ENCODE results near the gene SLF2. TPM values are rescaled to one million over a fixed set of nuclear protein-coding genes. Genes with fewer than 3 reads are reported as not detected.

SLF2 gene
- total RNA-seq, 1 donor from 2014 or later, result 119 TPM

- DNase-seq, result no peak
Measured at GRCh38 chr10:100981178-100981772, 68.5 kb downstream of the SLF2 start.

GRCh38 chr10:100982916-100983830 lies 70.4 kb downstream of the SLF2 start:
- no peak for DNase-seq

DNA sequence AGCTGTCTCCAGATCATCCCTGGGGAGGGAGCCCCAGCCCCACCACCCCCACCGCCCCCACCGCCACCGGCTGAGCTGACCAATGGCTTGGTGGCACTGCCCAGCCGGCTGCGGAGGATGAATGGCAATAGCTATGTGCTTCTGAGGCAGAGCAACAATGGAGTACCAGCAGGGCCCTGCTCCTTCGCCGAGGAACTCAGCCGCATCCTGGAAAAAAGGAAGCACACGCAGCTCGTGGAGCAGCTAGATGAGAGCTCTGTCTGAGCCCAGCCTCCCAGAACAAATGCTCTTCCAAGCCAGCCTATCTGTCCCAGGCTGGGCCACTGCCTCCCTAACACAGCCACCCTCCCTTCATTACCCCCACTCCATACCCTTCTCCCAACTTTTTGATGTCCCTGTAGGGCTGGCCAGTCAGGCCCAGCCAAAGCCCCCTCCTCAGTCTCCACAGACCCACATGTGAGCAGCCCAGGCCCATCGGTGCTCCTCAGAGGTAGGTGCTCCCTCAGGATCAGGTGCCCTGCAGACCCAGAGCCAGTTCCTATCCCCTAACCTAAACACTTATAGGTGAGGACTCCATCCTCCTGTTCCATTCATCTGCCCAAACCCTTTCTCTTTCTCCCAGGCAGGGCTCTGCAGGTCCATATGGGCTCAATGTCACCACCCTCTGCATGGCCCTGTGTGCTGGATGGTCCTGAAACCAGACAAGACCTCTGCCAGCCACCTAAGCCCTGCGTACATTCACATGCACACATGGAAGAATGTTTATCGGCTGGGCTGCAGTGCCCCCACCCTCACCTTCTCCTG lies 71.3 kb downstream of the SLF2 start:
- no peak for DNase-seq

DNA sequence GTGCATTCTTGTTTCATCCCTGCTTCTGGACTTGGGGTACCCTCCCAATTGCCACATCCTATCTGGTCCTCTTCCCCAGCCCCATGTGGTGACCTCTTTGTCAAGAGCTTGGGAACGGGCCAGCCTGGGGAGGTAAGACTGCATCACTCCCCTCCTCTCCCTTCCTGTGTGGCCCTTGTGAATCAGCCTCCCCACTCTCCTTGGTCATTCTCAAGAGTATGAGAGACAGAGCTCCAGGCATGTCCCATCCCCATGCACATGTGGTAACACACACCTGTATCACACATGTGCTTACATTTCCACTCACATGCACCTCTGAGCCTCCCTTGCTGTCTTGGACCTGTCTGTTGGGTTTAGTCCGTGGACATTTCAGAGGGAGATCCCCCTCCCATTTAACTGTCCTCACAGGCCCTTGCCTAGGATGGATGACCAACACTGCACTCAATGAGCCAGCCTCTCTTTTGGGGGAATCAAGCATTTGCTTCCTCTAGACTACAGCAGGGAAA lies 72.0 kb downstream of the SLF2 start:
- no peak for DNase-seq

DNA sequence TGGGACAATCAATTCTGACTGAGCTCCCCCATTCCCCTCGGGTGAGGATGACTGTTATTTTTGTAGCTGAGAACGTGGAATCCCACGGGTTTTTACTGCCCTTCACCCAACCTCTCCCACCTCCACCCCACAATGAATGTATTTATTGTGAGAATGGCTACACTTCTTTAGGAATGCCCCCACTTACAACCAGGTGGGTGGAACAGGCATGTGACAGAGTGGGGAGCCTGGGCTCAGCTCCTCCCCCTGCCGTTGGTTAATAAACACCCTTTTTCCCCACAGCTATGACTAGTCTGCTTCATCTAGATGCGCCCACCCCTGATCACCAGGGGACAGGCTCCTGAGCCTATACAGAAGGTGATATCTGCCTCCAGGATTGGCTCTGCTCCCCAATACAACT lies 72.6 kb downstream of the SLF2 start:
- DNase-seq, result no peak

DNA sequence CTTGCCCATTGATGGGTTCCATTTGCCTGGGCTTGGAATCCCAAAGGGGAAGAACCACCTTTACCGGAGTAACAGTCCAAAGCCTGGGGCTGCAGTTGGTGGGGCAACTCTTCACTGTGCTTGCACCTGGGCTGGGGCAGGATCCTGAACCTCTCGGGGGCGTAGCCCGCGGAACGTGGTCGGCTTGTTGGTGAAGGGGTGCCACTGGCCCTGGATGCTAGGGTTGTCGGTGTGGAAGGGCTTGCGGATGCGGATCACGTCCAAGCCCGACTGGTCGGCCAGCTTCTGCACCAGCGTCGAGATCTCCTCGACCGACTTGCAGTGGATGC lies 73.8 kb downstream of the SLF2 start:
- DNase-seq, result no peak

GRCh38 chr10:100986952-100987684 lies 74.4 kb downstream of the SLF2 start, which contains the start of the genes MRPL43 and TWNK:
MRPL43 (minus strand) TSS chr10:100987497; CDS start chr10:100987443, 54 bp downstream.
TWNK (plus strand) TSS chr10:100987543; CDS start chr10:100988211, 668 bp downstream.
- peak; percentile 93 for DNase-seq

DNA sequence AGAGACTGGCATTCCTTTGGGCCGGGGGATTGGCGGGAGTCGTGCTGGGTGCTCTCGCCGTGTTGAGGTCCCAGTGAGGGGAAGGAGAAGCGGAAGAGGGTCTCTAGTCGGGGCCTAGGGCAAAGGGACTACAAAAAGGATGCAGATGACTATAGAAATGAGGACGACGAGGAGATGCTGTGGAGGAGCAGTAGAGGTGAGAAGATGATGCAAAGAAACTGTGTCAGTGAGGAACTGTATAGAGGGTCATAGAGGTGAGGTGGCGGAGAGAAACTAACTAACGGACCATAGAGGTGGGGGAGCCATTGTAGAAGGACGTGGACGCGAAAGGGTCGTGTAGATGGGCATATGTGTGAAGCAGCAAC lies 74.9 kb downstream of the SLF2 start:
- DNase-seq, result no peak

GRCh38 chr10:100988166-100988565 lies 75.4 kb downstream of the SLF2 start:
- DNase-seq, result no peak

- no peak for DNase-seq
Measured at GRCh38 chr10:100989088-100989487, 76.3 kb downstream of the SLF2 start.

DNA sequence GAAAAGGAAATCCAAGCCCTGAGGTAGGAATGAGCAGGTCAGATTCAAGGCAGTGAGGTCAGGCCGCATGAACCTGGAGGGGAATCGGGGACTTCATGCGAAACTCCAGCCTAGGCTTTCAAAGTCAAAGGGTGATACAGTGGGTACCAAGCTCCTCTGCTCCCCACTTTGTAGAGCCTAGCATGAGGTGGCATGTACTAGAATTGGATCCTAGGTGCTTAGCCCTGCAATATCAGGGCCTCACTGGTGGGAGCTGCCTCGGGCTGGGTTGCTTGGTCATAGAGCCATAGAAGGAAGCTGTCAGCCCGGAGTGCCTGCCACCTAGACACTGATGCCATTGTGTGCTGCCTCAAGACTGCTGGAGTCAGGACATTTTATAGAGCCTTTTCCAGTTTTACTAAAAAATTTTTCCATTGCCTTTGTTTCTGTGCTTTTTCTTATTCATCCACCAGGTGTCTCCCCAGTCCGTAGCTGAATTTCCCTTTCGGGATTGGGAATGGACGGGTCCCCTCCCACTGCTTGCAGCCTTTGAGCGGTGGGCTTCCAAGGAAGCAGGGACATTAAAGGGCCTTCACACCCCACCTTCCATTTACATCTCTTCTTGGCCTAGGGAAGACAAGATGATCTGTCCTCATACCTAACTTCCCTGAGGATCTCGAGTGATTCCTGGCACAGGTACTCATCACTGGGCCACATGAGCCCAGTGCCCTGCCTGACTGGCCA lies 81.4 kb downstream of the SLF2 start:
- peak; percentile 80 for DNase-seq

GRCh38 chr10:100995181-100995580 lies 82.4 kb downstream of the SLF2 start:
- peak; percentile 37 for DNase-seq

GRCh38 chr10:100996678-100997359 lies 84.1 kb downstream of the SLF2 start:
- peak; percentile 49 for DNase-seq

DNA sequence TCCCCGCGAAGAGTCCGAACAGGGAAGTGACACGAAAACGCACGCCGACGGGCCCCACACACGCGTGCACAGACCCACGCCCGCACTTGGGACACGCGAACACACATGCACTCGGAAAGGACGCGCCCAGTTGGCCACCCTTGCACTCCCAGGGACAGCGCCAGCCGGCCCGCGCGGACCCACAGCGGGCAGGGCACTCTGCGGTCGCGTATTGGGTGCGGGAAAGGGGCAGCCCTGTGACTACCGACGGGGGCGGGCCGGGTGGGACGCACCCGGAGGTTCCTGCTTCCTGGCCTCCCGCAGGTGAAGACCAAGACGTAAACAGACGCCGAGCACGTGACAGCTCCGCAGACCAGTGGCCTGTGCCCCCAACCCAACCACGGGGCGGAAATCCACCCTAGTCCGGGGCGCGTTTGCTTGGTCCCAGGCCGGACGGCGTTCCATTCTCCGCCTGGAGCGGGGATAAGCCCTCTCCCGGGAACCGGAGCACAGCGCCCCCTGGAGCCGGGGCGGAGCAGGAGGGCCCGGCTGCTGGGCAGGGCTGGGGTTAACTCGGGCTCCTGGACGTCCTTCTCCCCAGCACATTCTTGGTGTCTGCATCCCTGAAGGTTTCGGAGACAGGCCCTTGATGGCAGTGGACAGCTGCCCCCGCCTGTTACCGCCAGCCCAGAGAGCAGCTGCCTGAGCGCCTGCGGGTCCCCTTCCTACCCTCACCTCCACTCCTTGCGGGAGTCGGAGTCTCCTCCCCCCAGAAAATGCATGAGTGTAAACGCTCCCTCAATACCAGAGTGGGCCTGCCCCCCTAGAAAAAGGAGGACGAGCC lies 84.8 kb downstream of the SLF2 start:
- DNase-seq, result peak; percentile 98

GRCh38 chr10:100998183-100998990 lies 85.6 kb downstream of the SLF2 start:
- peak; percentile 66 for DNase-seq

GRCh38 chr10:100998991-100999741 lies 86.4 kb downstream of the SLF2 start:
- peak; percentile 93 for DNase-seq

DNA sequence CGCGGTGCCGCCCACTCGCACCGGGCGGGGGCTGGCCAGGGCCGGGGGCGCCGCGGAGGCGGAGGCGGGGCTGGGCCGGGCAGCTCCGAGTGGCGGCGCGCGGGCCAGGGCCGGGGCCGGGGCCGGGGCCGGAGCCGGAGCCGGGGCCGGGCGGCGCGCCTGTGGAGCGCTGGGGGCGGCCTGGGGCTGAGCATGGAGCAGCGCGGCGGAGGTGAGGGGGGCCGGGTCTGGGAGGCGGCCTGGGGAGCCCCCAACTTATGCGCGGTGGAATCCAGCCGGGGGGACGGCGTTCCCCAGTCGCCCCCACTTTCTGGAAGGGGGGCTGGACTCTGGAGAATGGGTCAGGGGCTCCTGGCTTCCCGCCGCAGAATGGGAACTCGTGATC lies 87.0 kb downstream of the SLF2 start, which contains the start of gene LZTS2:
Gene LZTS2, plus strand, starts transcription at position 67 of the 385 bp plus-strand sequence. CDS start 2,731 bp downstream, outside the sequence.
- no peak for DNase-seq

All from tongue (tissue), 2 donors.